Sigmoid colon (tissue), 7 donors: ENCODE results near the gene LRRC2. TPM values are rescaled to one million over a fixed set of nuclear protein-coding genes. Genes with fewer than 3 reads are reported as not detected.

Experiments
- DNase-seq: peaks from one replicate; pipeline ENCODE4 v3.0.0-alpha.2; 2019
- H3K27ac ChIP-seq, 4 donors: fragments of 200-600 bp; sonication (generic); one replicate each; pipeline ENCODE4 v1.5.1; 2016 to 2019; ENCODE audit warnings: mild to moderate bottlenecking in 1 of 4
- H3K27me3 ChIP-seq, 3 donors: fragments of 200-600 bp; sonication (generic); one replicate each; pipeline ENCODE4 v1.5.1; 2019; ENCODE audit warnings: mild to moderate bottlenecking in 1 of 3
- H3K36me3 ChIP-seq, 4 donors: fragments of 200-600 bp; sonication (generic); one replicate each; pipeline ENCODE4 v1.5.1; 2016 to 2019
- H3K4me1 ChIP-seq, 4 donors: fragments of 200-600 bp; sonication (generic); one replicate each; pipeline ENCODE4 v1.5.1; 2017 to 2019
- H3K4me3 ChIP-seq, 4 donors: fragments of 200-600 bp; sonication (generic); one replicate each; pipeline ENCODE4 v1.5.1; 2017 to 2019; ENCODE audit warnings: mild to moderate bottlenecking in 2 of 4, moderate library complexity in 1 of 4
- H3K9me3 ChIP-seq, 4 donors: fragments of 200-600 bp in 3 of 4; sonication (generic) in 3 of 4; one replicate each; pipeline versions ENCODE4 v1.5.1 to v1.6.1; 2013 to 2019
- EP300 ChIP-seq, 4 donors: sonication (generic); formaldehyde crosslinking; IDR thresholded peaks; one replicate each; pipeline ENCODE4 v1.6.1; 2017; ENCODE audit warnings: antibody characterized with exemption in 4 of 4
- POLR2A ChIP-seq, 2 donors: fragments of 450-650 bp; IDR thresholded peaks; one replicate each; pipeline ENCODE4 v1.6.1; 2016; ENCODE audit warnings: antibody characterized with exemption in 2 of 2, mild to moderate bottlenecking in 2 of 2, moderate library complexity in 2 of 2
- POLR2AphosphoS5 ChIP-seq, 4 donors: sonication (generic); formaldehyde crosslinking; IDR thresholded peaks; one replicate each; pipeline ENCODE4 v1.6.1; 2017; ENCODE audit warnings: antibody characterized with exemption in 4 of 4
- WGBS, 2 donors: extraction: QIAGEN DNeasy Blood & Tissue Kit; methylation state at CpG; one replicate each; pipeline ENCODE4 v1.1.7; 2013; 5-methylcytosine and 5-hydroxymethylcytosine counted together
- intact Hi-C: fragments of 100-400 bp; cut with DNase I; formaldehyde crosslinking; loops from one replicate; pipeline ENCODE4 v1.15.1; 2023
- polyA plus RNA-seq, 3 donors: library from polyadenylated mRNA; stranded (reverse); fragments of 200-250 nt; gene quantifications; one replicate each; pipeline ENCODE4 v1.2.3, GENCODE V29; 2013
- total RNA-seq, 4 donors: library from RNA; depleted of rRNA; stranded (reverse); fragments of >200 nt; gene quantifications; one replicate each; pipeline ENCODE4 v1.1.0, GENCODE V29; 2016
- TF ChIP-seq, protein P1 (sequence below), 4 experiments: fragments of 450-650 bp in 3 of 4; fragments of 200-600 bp in 1 of 4; IDR thresholded peaks; one replicate each; pipeline ENCODE4 v1.5.1; 2016 to 2019; ENCODE audit warnings: antibody characterized with exemption in 4 of 4, mild to moderate bottlenecking in 3 of 4, moderate library complexity in 2 of 4
- donor health status: healthy with polysubstance abuse.
- donor health status: Bipolar disorder and iron deficiency.
- donor health status: healthy.

Gene LRRC2
- total and polyA plus RNA-seq, 7 donors: 0.46 to 11.1 (median 3.6) TPM

DNA sequence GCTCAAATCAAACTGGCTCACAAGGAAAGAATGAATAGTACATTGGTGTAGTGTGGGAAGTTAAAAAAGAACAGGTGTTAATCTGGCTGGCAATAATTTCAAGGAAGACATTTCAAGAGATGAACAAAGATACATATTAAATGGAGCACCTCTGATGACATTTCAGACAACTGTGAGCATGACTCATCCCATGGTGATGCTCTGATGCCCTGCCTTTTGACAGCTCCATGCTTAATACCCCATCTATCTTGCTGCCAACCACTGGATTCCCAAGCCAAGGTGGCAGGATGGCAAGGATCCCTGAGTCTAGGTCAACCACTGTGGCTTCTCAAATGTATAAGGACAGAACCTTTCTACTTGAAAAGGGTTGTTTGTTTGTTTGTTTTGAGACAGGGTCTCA lies 29.3 kb downstream of the LRRC2 start:
- Histone ChIP-seq H3K36me3 (peaks cover 0 to 5% (median 0%) of the 10 kb centered on the region in 4 donors), H3K9me3 (no peaks in the 10 kb centered on the region), H3K4me3 (no peak overlapping the region), H3K4me1 (no peaks in the 10 kb centered on the region), H3K27me3 (no peaks in the 10 kb centered on the region), H3K27ac (no peak overlapping the region)
- intact Hi-C loops: no loop called here
- TF ChIP-seq, protein P1, sequence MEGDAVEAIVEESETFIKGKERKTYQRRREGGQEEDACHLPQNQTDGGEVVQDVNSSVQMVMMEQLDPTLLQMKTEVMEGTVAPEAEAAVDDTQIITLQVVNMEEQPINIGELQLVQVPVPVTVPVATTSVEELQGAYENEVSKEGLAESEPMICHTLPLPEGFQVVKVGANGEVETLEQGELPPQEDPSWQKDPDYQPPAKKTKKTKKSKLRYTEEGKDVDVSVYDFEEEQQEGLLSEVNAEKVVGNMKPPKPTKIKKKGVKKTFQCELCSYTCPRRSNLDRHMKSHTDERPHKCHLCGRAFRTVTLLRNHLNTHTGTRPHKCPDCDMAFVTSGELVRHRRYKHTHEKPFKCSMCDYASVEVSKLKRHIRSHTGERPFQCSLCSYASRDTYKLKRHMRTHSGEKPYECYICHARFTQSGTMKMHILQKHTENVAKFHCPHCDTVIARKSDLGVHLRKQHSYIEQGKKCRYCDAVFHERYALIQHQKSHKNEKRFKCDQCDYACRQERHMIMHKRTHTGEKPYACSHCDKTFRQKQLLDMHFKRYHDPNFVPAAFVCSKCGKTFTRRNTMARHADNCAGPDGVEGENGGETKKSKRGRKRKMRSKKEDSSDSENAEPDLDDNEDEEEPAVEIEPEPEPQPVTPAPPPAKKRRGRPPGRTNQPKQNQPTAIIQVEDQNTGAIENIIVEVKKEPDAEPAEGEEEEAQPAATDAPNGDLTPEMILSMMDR (IDR thresholded peaks at IDR 0.05): no peak
- TF ChIP-seq EP300 (IDR thresholded peaks at IDR 0.05): no peak
- DNase-seq: no peak

DNA sequence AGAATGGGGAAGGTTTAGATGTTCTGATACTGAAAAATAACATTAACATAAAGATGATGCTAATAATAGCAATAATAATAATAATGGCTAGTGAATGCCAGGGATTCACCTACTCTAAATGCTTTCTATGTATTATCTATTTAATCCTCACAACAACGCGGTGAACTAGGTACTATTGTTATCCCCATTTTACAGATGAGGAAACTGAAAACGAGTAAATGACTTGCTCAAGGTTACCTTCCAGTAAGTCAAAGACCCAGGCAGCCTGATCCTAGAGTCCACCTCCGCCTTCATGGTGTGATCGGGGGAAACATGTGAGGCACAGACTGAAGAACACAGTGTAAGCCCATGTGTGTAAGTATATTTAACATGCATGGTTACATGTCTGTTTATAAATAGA lies 30.4 kb downstream of the LRRC2 start:
- no peak for DNase-seq
- no peak overlapping the region for H3K4me3 ChIP-seq
- TF ChIP-seq POLR2AphosphoS5 (IDR thresholded peaks at IDR 0.05) (no peak), EP300 (IDR thresholded peaks at IDR 0.05) (no peak)
- H3K4me1 ChIP-seq: no peaks in the 10 kb centered on the region
- peaks cover 0 to 5% (median 0%) of the 10 kb centered on the region in 4 donors for H3K36me3 ChIP-seq
- no peaks in the 10 kb centered on the region for H3K27me3 ChIP-seq
- H3K27ac ChIP-seq: no peak overlapping the region
- WGBS, 2 donors: 95 to 97% methylated on average over 5 of the region's 5 CpGs
- intact Hi-C loops: no loop called here
- H3K9me3 ChIP-seq: no peaks in the 10 kb centered on the region

DNA sequence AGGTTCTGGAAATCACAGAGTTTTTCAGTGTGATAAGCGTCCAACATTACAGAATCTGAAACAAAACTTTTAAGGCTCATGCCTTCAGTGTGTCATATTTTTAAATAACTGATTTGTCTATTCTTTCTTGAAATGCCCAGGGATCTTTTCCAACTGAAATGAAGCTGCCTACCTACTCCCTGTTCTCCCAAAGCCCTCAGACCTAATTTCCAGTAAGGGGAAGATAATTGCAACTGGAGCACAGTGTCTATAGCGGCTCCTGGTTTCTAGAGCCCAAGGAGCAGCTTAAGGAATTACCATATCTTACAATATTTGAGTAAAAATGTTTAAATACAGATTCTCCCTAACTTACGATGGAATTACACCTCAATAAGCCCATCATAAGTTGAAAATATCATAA lies 33.0 kb downstream of the LRRC2 start:
- DNase-seq: no peak
- 91 to 94% methylated on average over 3 of the region's 3 CpGs for WGBS, 2 donors
- TF ChIP-seq POLR2A (IDR thresholded peaks at IDR 0.05): no peak
- no peak for TF ChIP-seq EP300 (IDR thresholded peaks at IDR 0.05)
- TF ChIP-seq, protein P1 (IDR thresholded peaks at IDR 0.05): no peak

DNA sequence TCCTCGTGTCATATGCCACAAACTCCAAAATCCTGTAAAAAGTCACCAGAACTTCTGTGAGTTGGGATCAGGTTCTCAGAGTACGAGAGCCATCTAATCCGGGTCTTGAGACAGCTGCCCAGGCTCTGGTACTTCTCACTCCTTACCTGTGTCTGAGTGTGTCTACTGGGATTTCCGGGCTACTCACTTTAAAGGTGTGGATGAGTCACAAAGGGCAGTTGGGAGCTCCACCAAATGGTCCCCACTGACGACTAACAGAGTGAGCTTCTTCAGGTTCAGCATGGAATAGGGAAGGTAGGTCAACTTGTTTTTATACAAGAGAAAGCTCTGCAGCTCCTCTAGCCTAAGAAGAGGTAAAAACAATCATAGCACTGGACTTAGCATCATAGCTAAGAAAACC lies 38.9 kb downstream of the LRRC2 start:
- intact Hi-C loops: no loop called here

More for the DNA sequence above, 33.0 kb downstream of the LRRC2 start:
- Histone ChIP-seq H3K27me3 (no peaks in the 10 kb centered on the region), H3K36me3 (peaks cover 0 to 5% (median 0%) of the 10 kb centered on the region in 4 donors), H3K4me3 (no peak overlapping the region), H3K4me1 (no peaks in the 10 kb centered on the region), H3K9me3 (no peaks in the 10 kb centered on the region), H3K27ac (no peak overlapping the region)
- intact Hi-C loops: no loop called here

DNA sequence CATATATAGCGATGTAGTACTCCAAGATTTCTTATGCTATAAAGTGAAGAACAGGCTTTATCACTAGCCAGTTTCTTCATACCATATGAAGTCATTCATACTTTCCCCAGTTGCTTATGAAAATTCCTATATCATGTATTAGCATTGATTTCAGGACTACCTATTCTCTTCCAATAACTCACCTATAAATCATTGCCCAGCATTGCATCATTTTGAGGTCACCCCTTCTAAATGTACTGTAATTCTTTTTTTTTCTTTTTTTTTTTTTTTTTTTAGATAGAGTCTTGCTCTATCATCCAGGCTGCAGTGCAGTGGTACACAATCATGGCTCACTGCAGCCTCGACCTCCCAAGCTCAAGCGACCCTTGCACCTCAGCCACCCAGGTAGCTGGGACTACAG lies 41.3 kb downstream of the LRRC2 start:
- Histone ChIP-seq H3K27ac (no peak overlapping the region), H3K27me3 (no peaks in the 10 kb centered on the region), H3K4me1 (no peaks in the 10 kb centered on the region), H3K36me3 (peaks cover 0 to 11% (median 0%) of the 10 kb centered on the region in 4 donors), H3K9me3 (no peaks in the 10 kb centered on the region), H3K4me3 (no peak overlapping the region)
- 96 to 97% methylated on average over 3 of the region's 3 CpGs for WGBS, 2 donors
- intact Hi-C loops: no loop called here
- no peak for DNase-seq
- no peak for TF ChIP-seq EP300 (IDR thresholded peaks at IDR 0.05)
- TF ChIP-seq POLR2AphosphoS5 (IDR thresholded peaks at IDR 0.05): no peak
- TF ChIP-seq POLR2A (IDR thresholded peaks at IDR 0.05): no peak
- TF ChIP-seq, protein P1 (IDR thresholded peaks at IDR 0.05): no peak

More for the DNA sequence above, 38.9 kb downstream of the LRRC2 start:
- no peak for DNase-seq
- no peaks in the 10 kb centered on the region for H3K4me1 ChIP-seq
- no peak for TF ChIP-seq POLR2AphosphoS5 (IDR thresholded peaks at IDR 0.05)
- TF ChIP-seq EP300 (IDR thresholded peaks at IDR 0.05): no peak
- no peaks in the 10 kb centered on the region for H3K27me3 ChIP-seq
- no peak overlapping the region for H3K27ac ChIP-seq
- H3K9me3 ChIP-seq: no peaks in the 10 kb centered on the region
- H3K36me3 ChIP-seq: peaks cover 0 to 11% (median 0%) of the 10 kb centered on the region in 4 donors
- H3K4me3 ChIP-seq: no peak overlapping the region
- WGBS, 2 donors: 91 to 94% methylated on average over 5 of the region's 5 CpGs

DNA sequence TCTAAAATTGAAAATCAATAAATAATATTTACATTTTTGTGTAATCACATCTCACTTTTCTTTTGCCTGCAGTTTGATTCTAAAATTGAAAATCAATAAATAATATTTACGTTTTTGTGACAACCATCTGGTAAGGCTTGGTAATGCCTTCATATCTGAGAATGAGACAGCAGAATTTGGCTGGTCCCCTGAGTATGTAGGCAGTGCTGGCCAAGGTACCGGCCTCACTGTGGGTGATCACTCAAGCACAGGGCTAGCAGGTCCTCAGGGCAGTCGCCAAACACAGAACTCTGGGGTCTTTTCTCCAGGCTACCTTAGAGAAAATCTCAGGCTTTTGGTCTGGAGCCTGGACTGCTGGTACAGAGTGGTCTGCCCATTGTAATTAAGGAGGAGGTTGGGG lies 42.1 kb downstream of the LRRC2 start:
- no peaks in the 10 kb centered on the region for H3K9me3 ChIP-seq
- H3K27me3 ChIP-seq: no peaks in the 10 kb centered on the region
- H3K4me3 ChIP-seq: no peak overlapping the region
- TF ChIP-seq POLR2AphosphoS5 (IDR thresholded peaks at IDR 0.05): no peak
- no peak for TF ChIP-seq POLR2A (IDR thresholded peaks at IDR 0.05)
- TF ChIP-seq, protein P1 (IDR thresholded peaks at IDR 0.05): no peak
- TF ChIP-seq EP300 (IDR thresholded peaks at IDR 0.05): no peak
- peaks cover 0 to 11% (median 0%) of the 10 kb centered on the region in 4 donors for H3K36me3 ChIP-seq
- H3K4me1 ChIP-seq: no peaks in the 10 kb centered on the region
- WGBS, 2 donors: 84 to 93% methylated on average over 3 of the region's 3 CpGs
- H3K27ac ChIP-seq: no peak overlapping the region
- intact Hi-C loops: no loop called here
- no peak for DNase-seq
